A375 (cell line): ENCODE results near the gene TNNT1. TPM values are rescaled to one million over a fixed set of nuclear protein-coding genes. Genes with fewer than 3 reads are reported as not detected.

Source experiments
- small RNA-seq: library from RNA; depleted of rRNA; stranded (forward); fragments of <200 nt; gene quantifications from one replicate; pipeline ENCODE3, GENCODE V24; 2014
- total RNA-seq: library from RNA; depleted of rRNA; stranded (reverse); fragments of >200 nt; shearing (Covaris generic); gene quantifications from 2 replicates; pipeline ENCODE4 v1.2.3, GENCODE V29; 2014; rRNA removed

TNNT1 gene, protein sequence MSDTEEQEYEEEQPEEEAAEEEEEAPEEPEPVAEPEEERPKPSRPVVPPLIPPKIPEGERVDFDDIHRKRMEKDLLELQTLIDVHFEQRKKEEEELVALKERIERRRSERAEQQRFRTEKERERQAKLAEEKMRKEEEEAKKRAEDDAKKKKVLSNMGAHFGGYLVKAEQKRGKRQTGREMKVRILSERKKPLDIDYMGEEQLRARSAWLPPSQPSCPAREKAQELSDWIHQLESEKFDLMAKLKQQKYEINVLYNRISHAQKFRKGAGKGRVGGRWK
- 82.8 and 83.9 TPM in 2 replicates for total RNA-seq

DNA sequence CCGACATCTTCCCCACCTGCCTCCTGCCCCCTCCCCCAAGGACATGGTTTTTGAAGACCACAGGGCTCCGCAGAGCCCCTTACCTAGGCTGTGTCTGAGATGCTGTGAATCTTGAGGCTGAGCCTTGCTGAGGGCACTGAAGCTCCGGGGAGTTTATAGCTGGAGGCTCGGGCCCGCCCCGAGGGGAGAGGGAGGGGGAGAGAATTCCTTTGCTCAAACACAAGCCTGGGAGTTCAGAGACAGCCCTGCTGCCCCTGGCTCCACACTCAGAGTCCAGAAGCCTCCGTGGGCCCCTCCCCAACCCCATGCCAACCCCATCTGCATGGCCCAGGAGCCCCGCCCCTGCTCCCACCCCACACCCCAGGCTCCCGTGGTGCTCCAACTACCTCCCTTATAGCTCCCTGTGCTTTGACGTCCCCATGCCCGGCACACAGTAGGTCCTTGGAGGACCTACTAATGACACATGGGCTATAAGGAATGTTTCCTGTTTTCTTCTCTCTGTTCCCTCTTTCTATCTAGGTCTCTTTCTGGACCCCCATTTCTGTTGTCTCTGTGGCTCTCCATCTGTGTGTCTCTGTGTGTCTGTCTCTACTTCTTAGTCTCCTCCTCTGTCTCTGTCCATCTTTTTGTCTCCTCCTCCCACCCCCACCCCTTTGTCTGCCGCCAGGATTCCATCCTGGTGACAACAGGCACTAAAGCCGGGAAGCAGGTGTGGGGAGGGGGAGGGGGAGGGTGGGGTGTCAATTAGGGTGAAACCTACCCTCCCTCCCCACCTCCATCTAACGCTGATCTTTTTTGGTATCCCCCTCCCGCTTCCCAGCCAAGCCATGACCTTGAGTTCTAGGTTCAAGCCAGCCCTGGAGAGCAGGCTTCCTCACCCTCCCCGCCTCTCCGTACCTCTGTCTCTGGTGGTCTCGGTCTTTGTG lies at the start of gene TNNT1:
TNNT1 (minus strand) TSS at position 129 of the 926 bp plus-strand sequence. CDS start 2,049 bp downstream, outside the sequence.

DNA sequence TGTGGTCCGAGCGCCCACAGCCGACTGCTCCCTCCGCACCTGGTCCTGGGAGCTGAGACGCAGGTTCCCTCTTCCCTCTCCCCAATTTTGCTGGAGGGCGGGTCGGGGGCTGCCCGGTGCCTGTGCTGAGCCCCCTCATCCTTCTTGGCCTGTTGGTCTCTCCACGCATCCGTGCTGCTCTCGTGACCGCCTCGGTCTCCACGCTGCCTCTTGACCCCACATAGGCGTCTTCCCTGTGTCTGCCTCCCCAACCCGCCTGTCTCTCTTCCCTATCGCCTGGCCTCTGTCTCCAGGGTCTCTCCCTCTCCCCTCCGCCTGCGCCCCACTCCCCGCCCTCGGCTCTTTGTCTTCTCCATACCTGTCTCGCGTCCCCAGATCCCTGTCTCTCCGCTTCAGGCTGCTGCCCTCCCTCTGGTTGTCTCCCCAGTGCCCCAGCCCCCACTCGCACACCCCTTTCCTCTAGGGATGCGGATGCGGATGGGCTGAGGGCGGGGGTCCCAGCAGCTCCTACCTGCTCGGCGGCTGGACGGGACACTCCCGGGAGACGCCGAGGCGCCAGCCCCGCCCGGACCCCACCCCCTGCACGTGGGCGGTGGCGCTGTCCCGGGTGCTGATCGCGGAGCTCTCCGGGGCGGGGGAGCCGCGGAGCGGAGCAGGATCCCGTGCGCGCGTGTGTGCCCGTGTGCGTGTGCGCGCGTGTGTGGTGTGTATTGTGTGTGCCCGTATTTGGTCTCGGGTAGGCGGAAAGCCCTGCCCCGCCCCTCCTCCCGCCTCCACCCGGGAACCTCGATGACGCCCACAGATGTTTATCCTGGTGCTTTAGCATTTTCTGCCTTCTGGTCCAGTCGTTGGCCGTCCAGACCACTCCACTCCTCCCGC lies 30.8 kb upstream of the TNNT1 start, which contains the start of gene SYT5:
SYT5 (minus strand) TSS at position 684 of the 879 bp plus-strand sequence. CDS start 1,248 bp downstream, outside the sequence.

DNA sequence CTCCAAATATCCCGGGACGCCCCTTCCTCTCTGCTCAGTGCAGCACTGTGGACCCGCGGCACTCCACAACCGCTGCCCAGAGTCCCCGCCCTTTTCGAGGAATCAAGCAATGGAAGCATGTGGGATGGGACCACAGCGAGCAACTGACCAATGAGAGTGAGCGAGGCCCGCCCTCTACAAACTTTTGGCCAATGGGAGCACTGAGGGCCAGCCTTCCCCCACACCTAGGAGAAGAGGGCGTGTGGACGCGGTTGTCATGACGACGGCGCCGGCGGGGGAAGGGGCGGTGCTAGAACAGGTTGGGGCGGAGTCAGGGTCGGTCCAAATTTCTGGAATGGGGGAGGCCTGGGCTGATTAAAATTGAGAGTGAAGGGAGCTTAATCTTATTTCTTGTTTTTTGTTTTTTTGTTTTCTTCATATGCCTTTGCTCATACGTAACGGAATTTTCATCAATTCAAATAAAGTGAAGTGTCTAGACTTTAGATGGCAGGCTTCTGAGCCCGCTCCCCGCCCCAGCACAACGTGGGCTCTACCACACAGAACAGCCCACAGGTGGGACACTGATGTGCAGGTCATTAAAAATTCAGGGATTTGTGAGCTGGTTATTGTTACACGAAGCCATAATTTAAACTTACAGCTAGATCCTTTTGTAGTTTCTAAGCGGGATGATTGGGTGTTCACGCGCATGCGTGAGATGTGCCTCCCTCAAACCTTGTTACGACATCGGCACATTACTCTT lies 17.7 kb upstream of the TNNT1 start, which contains the start of gene DNAAF3:
DNAAF3 (minus strand) TSS at position 84 of the 739 bp plus-strand sequence. CDS start 200 bp downstream, outside the sequence.

DNA sequence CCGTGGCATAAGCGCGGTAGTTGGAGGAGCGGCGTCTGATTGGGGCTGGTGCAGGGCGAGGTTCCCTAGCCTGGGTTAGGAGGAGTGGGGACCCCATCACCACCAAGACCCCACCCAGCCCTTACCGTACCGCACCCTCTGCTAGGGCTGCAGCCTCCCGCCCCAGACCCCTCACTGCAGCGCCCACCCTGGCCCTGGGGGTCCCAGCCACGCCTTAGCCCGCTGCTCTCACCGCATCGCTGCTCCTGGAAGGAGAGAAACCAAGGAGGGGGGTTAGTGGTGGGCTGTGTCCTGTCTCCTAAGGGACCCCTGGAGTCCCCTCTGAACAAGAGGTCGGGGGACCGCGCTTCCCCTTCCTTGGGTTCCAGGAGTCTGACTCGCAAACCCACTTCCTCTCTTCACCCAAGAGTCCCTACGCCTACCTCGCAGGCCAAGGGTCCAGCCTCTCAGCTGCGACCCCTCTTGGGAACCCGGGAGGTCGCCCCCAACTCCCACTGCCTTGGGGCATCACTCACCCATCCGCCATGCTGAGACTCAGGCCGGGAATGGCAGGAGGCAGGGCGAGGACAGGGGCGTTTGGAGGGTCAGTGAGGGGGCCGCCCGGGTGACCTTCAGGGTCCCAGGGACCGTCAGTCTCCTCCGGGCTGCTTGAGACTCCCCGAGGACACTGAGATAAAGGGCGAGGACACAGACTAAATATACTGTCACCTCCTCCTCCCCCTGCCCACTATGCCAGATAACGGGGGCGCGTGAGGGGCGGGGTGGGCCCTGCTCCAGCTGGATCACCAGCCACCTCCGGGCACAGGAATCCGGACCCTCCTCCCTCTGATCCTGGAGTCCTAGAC lies 8.3 kb upstream of the TNNT1 start, which contains the start of gene TNNI3:
TNNI3 (minus strand) TSS at position 669 of the 845 bp plus-strand sequence; CDS start at position 526, 143 bp downstream.

DNA sequence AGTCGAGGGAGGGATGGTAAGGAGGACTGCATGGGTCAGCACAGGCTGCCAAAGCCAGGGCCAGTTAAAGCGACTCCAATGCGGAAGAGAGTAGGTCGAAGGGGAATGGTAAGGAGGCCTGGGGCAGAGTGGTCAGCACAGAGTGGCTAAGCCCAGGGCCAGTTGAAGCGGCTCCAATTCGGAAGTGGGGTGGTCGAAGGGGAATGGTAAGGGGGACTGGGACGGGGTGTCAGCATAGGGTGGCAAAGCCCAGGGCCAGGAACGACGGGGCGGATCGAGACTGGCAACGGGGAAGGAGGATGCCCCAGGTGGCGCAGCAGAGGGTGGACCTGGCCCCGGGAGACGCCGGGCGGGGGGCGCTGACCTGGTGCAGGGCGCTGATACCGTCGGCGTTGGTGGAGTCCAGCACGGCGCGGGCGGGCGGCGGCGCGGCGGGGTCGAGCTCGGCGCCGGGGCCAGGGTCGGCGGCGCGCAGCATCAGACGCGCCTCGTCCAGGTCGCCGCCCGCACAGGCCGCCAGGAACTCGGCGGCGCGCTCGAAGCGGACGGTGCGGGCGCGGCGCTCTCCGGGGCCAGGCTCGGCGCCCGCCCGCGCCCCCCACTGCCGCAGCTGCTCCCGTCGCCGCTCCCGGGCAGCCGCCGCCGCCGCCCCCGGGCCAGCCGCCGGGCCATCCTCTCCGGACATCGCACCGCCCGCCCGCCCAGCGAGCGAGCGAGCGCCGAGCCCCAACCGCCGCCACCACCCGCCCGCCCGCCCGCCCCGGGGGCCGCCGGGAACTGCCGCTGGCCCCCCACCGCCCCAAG lies 31.9 kb downstream of the TNNT1 start, which contains the start of gene PPP1R12C:
PPP1R12C (minus strand) TSS at position 779 of the 804 bp plus-strand sequence; CDS start at position 685, 94 bp downstream.

Small RNAs within 50 kb of the gene (small RNA-seq; reads per million reads assigned to genes)
- gene MIR7975 (not detected), gene RF01210 (not detected)

Other genes starting within 250 kb of the TNNT1 start
- 0.72 and 0.91 TPM in 2 replicates for gene NCR1, start 243.1 kb downstream of the TNNT1 start, total RNA-seq
- gene NLRP7, start 201.7 kb downstream of the TNNT1 start, total RNA-seq: not detected in 2 replicates
- 1.2 and 4.1 TPM in 2 replicates for gene NLRP2, start 182.8 kb downstream of the TNNT1 start, total RNA-seq
- not detected in 2 replicates for gene GP6, start 110.9 kb downstream of the TNNT1 start, total RNA-seq
- gene RDH13, start 86.1 kb downstream of the TNNT1 start, total RNA-seq: 16.1 and 18.9 TPM in 2 replicates
- gene EPS8L1, start 73.3 kb downstream of the TNNT1 start, total RNA-seq: 3.0 and 4.6 TPM in 2 replicates
- 92.2 and 96.9 TPM in 2 replicates for gene PPP1R12C, start 31.6 kb downstream of the TNNT1 start, total RNA-seq
- 1.2 TPM in 1 of 2 replicates, not detected in the other for gene TNNI3, start 8.5 kb upstream of the TNNT1 start, total RNA-seq
- gene DNAAF3, start 17.4 kb upstream of the TNNT1 start, total RNA-seq: 2.6 and 2.9 TPM in 2 replicates
- gene SYT5, start 31.1 kb upstream of the TNNT1 start, total RNA-seq: 3.3 and 5.7 TPM in 2 replicates
- 16.5 and 18.5 TPM in 2 replicates for gene PTPRH, start 60.3 kb upstream of the TNNT1 start, total RNA-seq
- gene TMEM86B, start 79.6 kb upstream of the TNNT1 start, total RNA-seq: 0.90 and 3.1 TPM in 2 replicates
- 63.9 and 64.2 TPM in 2 replicates for gene PPP6R1, start 109.8 kb upstream of the TNNT1 start, total RNA-seq
- gene HSPBP1, start 130.9 kb upstream of the TNNT1 start, total RNA-seq: 83.0 and 94.4 TPM in 2 replicates
- gene BRSK1, start 134.8 kb upstream of the TNNT1 start, total RNA-seq: 24.6 and 33.9 TPM in 2 replicates
- gene TMEM150B, start 176.1 kb upstream of the TNNT1 start, total RNA-seq: not detected in 2 replicates
- 16.7 and 17.0 TPM in 2 replicates for gene KMT5C, start 190.7 kb upstream of the TNNT1 start, total RNA-seq
- gene COX6B2, start 205.5 kb upstream of the TNNT1 start, total RNA-seq: 0.08 and 0.26 TPM in 2 replicates
- not detected in 2 replicates for gene GARIN5B, start 214.1 kb upstream of the TNNT1 start, total RNA-seq
- gene IL11, start 221.3 kb upstream of the TNNT1 start, total RNA-seq: 27.0 and 27.7 TPM in 2 replicates
- 0.45 and 1.4 TPM in 2 replicates for gene TMEM190, start 227.6 kb upstream of the TNNT1 start, total RNA-seq
- 1.1 and 1.6 TPM in 2 replicates for gene TMEM238, start 235.1 kb upstream of the TNNT1 start, total RNA-seq
- gene RPL28, start 236.7 kb upstream of the TNNT1 start, total RNA-seq: 710 and 881 TPM in 2 replicates